Erythroblast (primary cell): Measurements from ENCODE around the gene DDB1.

Experiments
- GATA1 ChIP-seq: IDR thresholded peaks from 2 replicates; pipeline ENCODE4 v1.6.1; 2011; ENCODE audit warnings: low read depth, mild to moderate bottlenecking, control low read depth, low read length, moderate library complexity
- POLR2A ChIP-seq: IDR thresholded peaks from 2 replicates; pipeline ENCODE4 v1.6.1; 2011; ENCODE audit warnings: mild to moderate bottlenecking, low read length

GRCh38 chr11:61378713-61379313 is 45.9 kb upstream of the DDB1 start:
- TF ChIP-seq POLR2A (no peak), GATA1 (no peak)
